Activated CD4-positive, alpha-beta T cell treated with anti-CD3 and anti-CD28 coated beads, Interleukin-2, amount 10 ng/mL, durations not matched to agents 7 days and 5 days (primary cell): ENCODE data around the gene TMEM91. TPM values are rescaled to one million over a fixed set of nuclear protein-coding genes. Genes with fewer than 3 reads are reported as not detected.
"Not testable (repeated sequence)": the region's sequence is repeated elsewhere in the genome, so short reads cannot be mapped to it uniquely, and the experiment has no call there.

Experiments
- CTCF ChIA-PET: fragments of 350-600 bp; sonication (Branson Sonifier 250); formaldehyde crosslinking; loops from one replicate; lab custom pipeline; 2021; ENCODE audit warnings: antibody characterized with exemption; lab: Charles Lee
- POLR2A ChIA-PET: fragments of 350-600 bp; sonication (Branson Sonifier 250); formaldehyde crosslinking; loops from one replicate; lab custom pipeline; 2021; ENCODE audit warnings: antibody characterized with exemption; lab: Charles Lee
- DNase-seq: peaks from one replicate; pipeline ENCODE4 v3.0.0-alpha.2; 2020
- H3K27ac Mint-ChIP-seq: one replicate; pipeline ENCODE4 v1.8.0; 2021; ENCODE audit warnings: mild to moderate bottlenecking, moderate library complexity, mixed read lengths
- H3K27me3 Mint-ChIP-seq: one replicate; pipeline ENCODE4 v1.8.0; 2021; ENCODE audit warnings: mixed read lengths
- H3K36me3 Mint-ChIP-seq: one replicate; pipeline ENCODE4 v1.8.0; 2021; ENCODE audit warnings: low read depth, mixed read lengths
- H3K4me1 Mint-ChIP-seq: one replicate; pipeline ENCODE4 v1.8.0; 2021; ENCODE audit warnings: mixed read lengths
- H3K4me3 Mint-ChIP-seq: one replicate; pipeline ENCODE4 v1.8.0; 2021; ENCODE audit warnings: mild to moderate bottlenecking, moderate library complexity, mixed read lengths
- H3K9me3 Mint-ChIP-seq: one replicate; pipeline ENCODE4 v1.8.0; 2021; ENCODE audit warnings: mixed read lengths
- total RNA-seq, 2 experiments: library from RNA; stranded (reverse); gene quantifications; one replicate each; pipeline ENCODE4 v1.2.3, GENCODE V29; 2021

Gene TMEM91
- total RNA-seq, 2 experiments from 2014 or later, result 5.4 to 5.6 TPM

- DNase-seq, H3K36me3 Mint-ChIP-seq, POLR2A ChIA-PET, H3K27me3 Mint-ChIP-seq, H3K27ac Mint-ChIP-seq, H3K4me3 Mint-ChIP-seq, H3K9me3 Mint-ChIP-seq: not testable (repeated sequence)
- CTCF ChIA-PET, result interaction anchor here (0.6 to 1.4 kb wide), 3 partner anchors 23 to 45 kb away, joined by 3 to 4 read pairs (median 4); partner anchors contain the start of gene B9D2
- peaks cover 11% of the 10 kb centered on the region for H3K4me1 Mint-ChIP-seq
Measured at GRCh38 chr19:41408846-41409245, 32.5 kb downstream of the TMEM91 start.

GRCh38 chr19:41409288-41409687 is 33.0 kb downstream of the TMEM91 start:
- H3K36me3 Mint-ChIP-seq, result peaks cover 8% of the 10 kb centered on the region
- POLR2A ChIA-PET, result no interaction called here
- H3K4me3 Mint-ChIP-seq, result no peak overlapping the region
- H3K27ac Mint-ChIP-seq, result no peak overlapping the region
- peaks cover 11% of the 10 kb centered on the region for H3K4me1 Mint-ChIP-seq
- no peaks in the 10 kb centered on the region for H3K27me3 Mint-ChIP-seq
- DNase-seq, result no peak
- no peaks in the 10 kb centered on the region for H3K9me3 Mint-ChIP-seq
- CTCF ChIA-PET, result interaction anchor here (0.6 to 1.4 kb wide), 3 partner anchors 33 to 73 kb away, joined by 3 to 4 read pairs (median 4); partner anchors contain the start of gene B9D2

GRCh38 chr19:41410336-41411054 is 34.2 kb downstream of the TMEM91 start:
- CTCF ChIA-PET, result interaction anchor here (0.8 to 1.2 kb wide), 2 partner anchors 11 to 32 kb away, joined by 3 to 4 read pairs; no protein-coding TSS in a partner anchor
- POLR2A ChIA-PET, result no interaction called here
- DNase-seq, result no peak
- Mint-ChIP-seq H3K4me1 (peaks cover 11% of the 10 kb centered on the region), H3K9me3 (no peaks in the 10 kb centered on the region), H3K36me3 (peaks cover 10% of the 10 kb centered on the region), H3K27me3 (no peaks in the 10 kb centered on the region), H3K27ac (no peak overlapping the region), H3K4me3 (no peak overlapping the region)

GRCh38 chr19:41411100-41411967 is 35.0 kb downstream of the TMEM91 start:
- H3K9me3 Mint-ChIP-seq, result no peaks in the 10 kb centered on the region
- POLR2A ChIA-PET, result no interaction called here
- H3K4me1 Mint-ChIP-seq, result peaks cover 11% of the 10 kb centered on the region
- no peak overlapping the region for H3K4me3 Mint-ChIP-seq
- DNase-seq, result no peak
- H3K27me3 Mint-ChIP-seq, result no peaks in the 10 kb centered on the region
- H3K27ac Mint-ChIP-seq, result no peak overlapping the region
- peaks cover 13% of the 10 kb centered on the region for H3K36me3 Mint-ChIP-seq
- CTCF ChIA-PET, result interaction anchor here (1.2 kb wide), 1 partner anchor 33 kb away, joined by 3 read pairs; no protein-coding TSS in a partner anchor

GRCh38 chr19:41411968-41412265 is 35.6 kb downstream of the TMEM91 start:
- no peaks in the 10 kb centered on the region for H3K9me3 Mint-ChIP-seq
- peaks cover 11% of the 10 kb centered on the region for H3K4me1 Mint-ChIP-seq
- CTCF ChIA-PET, result no interaction called here
- POLR2A ChIA-PET, result no interaction called here
- H3K27me3 Mint-ChIP-seq, result no peaks in the 10 kb centered on the region
- peak overlapping the region; percentile 64 for H3K27ac Mint-ChIP-seq
- H3K4me3 Mint-ChIP-seq, result no peak overlapping the region
- DNase-seq, result no peak
- H3K36me3 Mint-ChIP-seq, result peaks cover 14% of the 10 kb centered on the region

GRCh38 chr19:41412953-41413352 is 36.6 kb downstream of the TMEM91 start:
- H3K27ac Mint-ChIP-seq, result no peak overlapping the region
- DNase-seq, result no peak
- peaks cover 11% of the 10 kb centered on the region for H3K4me1 Mint-ChIP-seq
- POLR2A ChIA-PET, result no interaction called here
- no peaks in the 10 kb centered on the region for H3K9me3 Mint-ChIP-seq
- H3K4me3 Mint-ChIP-seq, result no peak overlapping the region
- no peaks in the 10 kb centered on the region for H3K27me3 Mint-ChIP-seq
- peaks cover 17% of the 10 kb centered on the region for H3K36me3 Mint-ChIP-seq
- CTCF ChIA-PET, result no interaction called here

- H3K36me3 Mint-ChIP-seq, result peaks cover 17% of the 10 kb centered on the region
- CTCF ChIA-PET, result no interaction called here
- POLR2A ChIA-PET, result no interaction called here
Measured at GRCh38 chr19:41413947-41414346, 37.6 kb downstream of the TMEM91 start.

GRCh38 chr19:41414461-41414860 is 38.1 kb downstream of the TMEM91 start:
- CTCF ChIA-PET, result no interaction called here
- POLR2A ChIA-PET, result no interaction called here
- peaks cover 17% of the 10 kb centered on the region for H3K36me3 Mint-ChIP-seq
- H3K27ac Mint-ChIP-seq, result no peak overlapping the region
- no peaks in the 10 kb centered on the region for H3K9me3 Mint-ChIP-seq
- H3K4me3 Mint-ChIP-seq, result no peak overlapping the region
- DNase-seq, result no peak
- H3K27me3 Mint-ChIP-seq, result no peaks in the 10 kb centered on the region
- peaks cover 7% of the 10 kb centered on the region for H3K4me1 Mint-ChIP-seq

More at GRCh38 chr19:41413947-41414346, 37.6 kb downstream of the TMEM91 start:
- Mint-ChIP-seq H3K4me1 (peaks cover 11% of the 10 kb centered on the region), H3K4me3 (no peak overlapping the region), H3K27ac (no peak overlapping the region), H3K9me3 (no peaks in the 10 kb centered on the region), H3K27me3 (no peaks in the 10 kb centered on the region)
- no peak for DNase-seq

GRCh38 chr19:41415154-41415571 is 38.8 kb downstream of the TMEM91 start:
- Mint-ChIP-seq H3K27me3 (no peaks in the 10 kb centered on the region), H3K36me3 (peaks cover 22% of the 10 kb centered on the region), H3K4me3 (no peak overlapping the region), H3K9me3 (no peaks in the 10 kb centered on the region), H3K4me1 (peaks cover 1% of the 10 kb centered on the region), H3K27ac (no peak overlapping the region)
- CTCF ChIA-PET, result no interaction called here
- POLR2A ChIA-PET, result interaction anchor here (0.6 kb wide), 1 partner anchor 57 kb away, joined by 3 read pairs; no protein-coding TSS in a partner anchor
- no peak for DNase-seq

GRCh38 chr19:41416194-41416674 is 39.9 kb downstream of the TMEM91 start:
- Mint-ChIP-seq H3K4me3 (no peak overlapping the region), H3K9me3 (no peaks in the 10 kb centered on the region), H3K36me3 (peaks cover 27% of the 10 kb centered on the region), H3K27ac (no peak overlapping the region), H3K27me3 (no peaks in the 10 kb centered on the region), H3K4me1 (no peaks in the 10 kb centered on the region)
- DNase-seq, result no peak
- ChIA-PET CTCF (no interaction called here), POLR2A (no interaction called here)

GRCh38 chr19:41420101-41420880 is 44.0 kb downstream of the TMEM91 start:
- POLR2A ChIA-PET, result interaction anchor here (0.6 kb wide), 1 partner anchor 18 kb away, joined by 3 read pairs; no protein-coding TSS in a partner anchor
- Mint-ChIP-seq H3K36me3 (peaks cover 25% of the 10 kb centered on the region), H3K9me3 (no peaks in the 10 kb centered on the region), H3K27ac (peak overlapping the region; percentile 54), H3K4me3 (no peak overlapping the region), H3K27me3 (no peaks in the 10 kb centered on the region), H3K4me1 (peaks cover 8% of the 10 kb centered on the region)
- DNase-seq, result no peak
- CTCF ChIA-PET, result interaction anchor here (0.6 to 1.5 kb wide), 3 partner anchors 10 to 441 kb away, joined by 4 to 7 read pairs (median 4); no protein-coding TSS in a partner anchor

- ChIA-PET CTCF (interaction anchor here (1.5 kb wide), 1 partner anchor 11 kb away, joined by 4 read pairs; no protein-coding TSS in a partner anchor), POLR2A (no interaction called here)
- Mint-ChIP-seq H3K27me3 (no peaks in the 10 kb centered on the region), H3K27ac (no peak overlapping the region), H3K9me3 (no peaks in the 10 kb centered on the region), H3K4me1 (peaks cover 11% of the 10 kb centered on the region), H3K4me3 (no peak overlapping the region), H3K36me3 (peaks cover 22% of the 10 kb centered on the region)
- no peak for DNase-seq
Measured at GRCh38 chr19:41421314-41421713, 45.0 kb downstream of the TMEM91 start.
